Natural killer cell (primary cell): Measurements from ENCODE around the gene PDE4B. TPM values are rescaled to one million over a fixed set of nuclear protein-coding genes. Genes with fewer than 3 reads are reported as not detected.
"Not testable (repeated sequence)": the region's sequence is repeated elsewhere in the genome, so short reads cannot be mapped to it uniquely, and the experiment has no call there.

Experiments used
- ATAC-seq, 3 donors: fragments of 150-1000 bp in 2 of 3; fragments of 200-7000 bp in 1 of 3; cut with Tn5 transposase; 1 replicate in 1 of 3; 2 replicates in 2 of 3; pipeline ENCODE4 v1.10.0; 2021; ENCODE audit warnings: mild to moderate bottlenecking in 2 of 3, moderate library complexity in 2 of 3
- DNase-seq, 2 donors: peaks; one replicate each; pipeline versions ENCODE4 v3.0.0 to v3.0.0-alpha.2; 2013 to 2021; ENCODE audit warnings: mixed read lengths in 1 of 2
- H3K27ac ChIP-seq: one replicate; pipeline ENCODE4 v1.5.1; 2013; ENCODE audit warnings: mild to moderate bottlenecking, low read length
- H3K27me3 ChIP-seq: one replicate; pipeline ENCODE4 v1.6.1; 2013; ENCODE audit warnings: low read length; ENCODE audit not compliant: control insufficient read depth, insufficient read depth
- H3K36me3 ChIP-seq: one replicate; pipeline ENCODE4 v1.6.1; 2013; ENCODE audit warnings: low read length; ENCODE audit not compliant: control insufficient read depth, insufficient read depth
- H3K4me1 ChIP-seq: one replicate; pipeline ENCODE4 v1.6.1; 2013; ENCODE audit warnings: low read length; ENCODE audit not compliant: control insufficient read depth, insufficient read depth
- H3K4me3 ChIP-seq: one replicate; pipeline ENCODE4 v1.5.1; 2013; ENCODE audit warnings: low read length
- H3K9me3 ChIP-seq: one replicate; pipeline ENCODE4 v1.6.1; 2013; ENCODE audit warnings: low read length; ENCODE audit not compliant: control insufficient read depth, insufficient read depth
- H3K27ac Mint-ChIP-seq, 2 donors: one replicate each; pipeline ENCODE4 v1.8.0; 2022; ENCODE audit warnings: mild to moderate bottlenecking in 2 of 2, mixed read lengths in 2 of 2, moderate library complexity in 1 of 2
- H3K27me3 Mint-ChIP-seq, 2 donors: one replicate each; pipeline ENCODE4 v1.8.0; 2022; ENCODE audit warnings: low read depth in 2 of 2, mixed read lengths in 2 of 2
- H3K36me3 Mint-ChIP-seq: one replicate; pipeline ENCODE4 v1.8.0; 2022; ENCODE audit warnings: mixed read lengths
- H3K4me1 Mint-ChIP-seq, 2 donors: one replicate each; pipeline ENCODE4 v1.8.0; 2022; ENCODE audit warnings: mixed read lengths in 2 of 2
- H3K4me3 Mint-ChIP-seq: one replicate; pipeline ENCODE4 v1.8.0; 2022; ENCODE audit warnings: mild to moderate bottlenecking, moderate library complexity, mixed read lengths
- H3K9me3 Mint-ChIP-seq, 2 donors: one replicate each; pipeline ENCODE4 v1.8.0; 2022; ENCODE audit warnings: mixed read lengths in 2 of 2
- CTCF ChIP-seq: fragments of 200-600 bp; IDR thresholded peaks from one replicate; pipeline ENCODE4 v1.8.0; 2022; ENCODE audit warnings: antibody characterized with exemption
- WGBS: methylation state at CpG from one replicate; pipeline ENCODE4 v1.1.7; 2013; ENCODE audit warnings: missing lambda C conversion rate; ENCODE audit not compliant: insufficient coverage; 5-methylcytosine and 5-hydroxymethylcytosine counted together
- intact Hi-C: fragments of 100-400 bp; cut with micrococcal nuclease; formaldehyde crosslinking; loops from one replicate; pipeline ENCODE4 v1.14.2; 2022
- total RNA-seq, 4 donors: library from RNA; stranded (reverse); fragments of 120-200 nt in 1 of 4; gene quantifications; one replicate each; pipeline versions ENCODE4 v1.2.3 to v1.2.4, GENCODE V29; 2013 to 2022

PDE4B gene
- total RNA-seq, 3 donors from 2014 or later (not counting 1 experiment from before 2014, with no cell fraction given): 18.0 to 42.4 (median 25.5) TPM

GRCh38 chr1:66132324-66132723, 339.6 kb downstream of the PDE4B start:
- Mint-ChIP-seq H3K36me3 (no peaks in the 10 kb centered on the region), H3K4me3 (no peak overlapping the region), H3K9me3 (peaks cover 0 to 4% of the 10 kb centered on the region in 2 donors), H3K27me3 (no peaks in the 10 kb centered on the region), H3K27ac (no peak overlapping the region), H3K4me1 (no peaks in the 10 kb centered on the region)
- intact Hi-C loops: no loop called here
- Histone ChIP-seq H3K36me3 (no peaks in the 10 kb centered on the region), H3K27me3 (no peaks in the 10 kb centered on the region), H3K4me3 (no peak overlapping the region), H3K9me3 (no peaks in the 10 kb centered on the region), H3K27ac (no peak overlapping the region), H3K4me1 (no peaks in the 10 kb centered on the region)
- no peak for TF ChIP-seq CTCF
- 100% methylated on average over 3 of the region's 5 CpGs for WGBS
- no peak for ATAC-seq
- DNase-seq: no peak

GRCh38 chr1:66134004-66134403, 341.3 kb downstream of the PDE4B start:
- no CpG with 5 or more reads among the region's 1 CpG for WGBS
- ATAC-seq (no peak), DNase-seq (no peak)
- Mint-ChIP-seq H3K27me3 (no peaks in the 10 kb centered on the region), H3K4me1 (no peaks in the 10 kb centered on the region), H3K4me3 (no peak overlapping the region), H3K9me3 (peaks cover 0 to 4% of the 10 kb centered on the region in 2 donors), H3K36me3 (no peaks in the 10 kb centered on the region), H3K27ac (no peak overlapping the region)
- Histone ChIP-seq H3K4me1 (no peaks in the 10 kb centered on the region), H3K4me3 (no peak overlapping the region), H3K36me3 (no peaks in the 10 kb centered on the region), H3K27ac (no peak overlapping the region), H3K9me3 (no peaks in the 10 kb centered on the region), H3K27me3 (no peaks in the 10 kb centered on the region)
- TF ChIP-seq CTCF: no peak
- intact Hi-C loops: no loop called here

GRCh38 chr1:66135161-66135560, 342.5 kb downstream of the PDE4B start:
- intact Hi-C loops: no loop called here
- no peak overlapping the region for H3K27ac Mint-ChIP-seq
- DNase-seq (no peak), ATAC-seq (no peak)
- WGBS: 83% methylated on average over 2 of the region's 2 CpGs
- no peaks in the 10 kb centered on the region for H3K27me3 Mint-ChIP-seq
- no peaks in the 10 kb centered on the region for H3K9me3 ChIP-seq
- no peak overlapping the region for H3K27ac ChIP-seq
- H3K4me3 ChIP-seq: no peak overlapping the region
- H3K4me1 ChIP-seq: no peaks in the 10 kb centered on the region
- H3K4me3 Mint-ChIP-seq: no peak overlapping the region
- H3K36me3 Mint-ChIP-seq: no peaks in the 10 kb centered on the region
- H3K4me1 Mint-ChIP-seq: no peaks in the 10 kb centered on the region
- no peaks in the 10 kb centered on the region for H3K36me3 ChIP-seq
- no peaks in the 10 kb centered on the region for H3K27me3 ChIP-seq
- H3K9me3 Mint-ChIP-seq: peaks cover 0 to 4% of the 10 kb centered on the region in 2 donors
- no peak for TF ChIP-seq CTCF

- H3K36me3 ChIP-seq, intact Hi-C loops, H3K9me3 ChIP-seq, H3K9me3 Mint-ChIP-seq, DNase-seq, H3K4me1 Mint-ChIP-seq, H3K27ac ChIP-seq, H3K27ac Mint-ChIP-seq, H3K4me3 Mint-ChIP-seq, H3K4me1 ChIP-seq, H3K27me3 Mint-ChIP-seq, ATAC-seq, H3K36me3 Mint-ChIP-seq, H3K27me3 ChIP-seq, H3K4me3 ChIP-seq: not testable (repeated sequence)
- 86% methylated on average over 3 of the region's 4 CpGs for WGBS
Measured at GRCh38 chr1:66136423-66136822, 343.7 kb downstream of the PDE4B start.
